ENCODE data around the gene CPLANE1.
"Not testable (repeated sequence)": the region's sequence is repeated elsewhere in the genome, so short reads cannot be mapped to it uniquely, and the experiment has no call there.

Gene CPLANE1

DNA sequence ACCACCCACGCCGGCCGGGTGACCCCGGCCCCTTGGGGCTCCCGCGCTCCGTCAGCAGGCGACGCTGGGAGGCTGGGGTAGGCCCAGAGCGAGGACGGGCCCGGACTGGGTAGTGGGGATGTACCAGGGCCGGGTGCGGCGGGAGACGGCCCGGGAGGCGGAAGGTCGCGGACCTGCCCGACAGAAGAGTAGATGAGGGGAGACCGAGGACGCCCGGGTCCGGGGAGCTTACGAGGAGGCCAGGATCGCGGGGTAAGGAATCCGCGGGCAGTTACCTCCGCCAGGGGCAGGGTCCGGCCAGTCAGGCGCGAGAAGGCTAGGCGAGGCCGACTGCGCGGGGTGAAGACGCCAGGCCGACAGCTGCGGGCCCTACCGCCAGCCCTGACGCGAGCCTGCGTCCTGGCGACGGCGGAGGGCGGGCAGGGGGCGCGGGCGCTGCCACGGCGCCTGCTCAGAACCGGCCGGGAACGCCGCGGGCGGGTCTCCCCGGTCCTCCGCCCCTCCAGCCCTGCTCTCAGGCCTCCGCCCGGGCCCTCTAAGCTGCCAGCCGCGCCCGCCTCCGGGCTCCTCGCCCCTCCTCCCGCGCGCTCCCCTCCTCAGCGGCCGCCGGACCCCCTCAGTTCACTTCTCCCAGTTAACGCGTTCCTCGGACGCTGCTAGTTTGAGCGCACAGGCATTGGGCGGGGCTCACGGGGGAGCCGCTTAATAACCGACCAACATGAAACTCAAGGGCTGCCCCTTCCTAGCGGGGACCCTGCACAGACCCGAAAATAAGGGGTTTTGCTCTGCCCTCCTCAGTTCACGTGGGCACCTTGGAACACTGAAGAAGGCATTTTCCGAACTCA, at the start of gene CPLANE1:
Gene CPLANE1, minus strand, starts transcription at position 407 of the 845 bp plus-strand sequence. CDS start 1,678 bp downstream, outside the sequence.
- peak within 1 kb of the TSS; percentile 93 for H3K27ac ChIP-seq (ENCODE audit: low read depth, low read length)
- peak within 1 kb of the TSS; percentile 86 for H3K9ac ChIP-seq (ENCODE audit: low read length)
- no peaks in the 10 kb centered on the region for H3K27me3 ChIP-seq (ENCODE audit: control insufficient read depth, insufficient read depth, low read length)
- H3K4me1 ChIP-seq (ENCODE audit: control insufficient read depth, insufficient read depth, low read length), result peaks cover 10% of the 10 kb centered on the region
- H3K4me3 ChIP-seq (ENCODE audit: low read length), result peak within 1 kb of the TSS; percentile 89
- no peaks in the 10 kb centered on the region for H3K36me3 ChIP-seq (ENCODE audit: control insufficient read depth, insufficient read depth, low read length)

DNA sequence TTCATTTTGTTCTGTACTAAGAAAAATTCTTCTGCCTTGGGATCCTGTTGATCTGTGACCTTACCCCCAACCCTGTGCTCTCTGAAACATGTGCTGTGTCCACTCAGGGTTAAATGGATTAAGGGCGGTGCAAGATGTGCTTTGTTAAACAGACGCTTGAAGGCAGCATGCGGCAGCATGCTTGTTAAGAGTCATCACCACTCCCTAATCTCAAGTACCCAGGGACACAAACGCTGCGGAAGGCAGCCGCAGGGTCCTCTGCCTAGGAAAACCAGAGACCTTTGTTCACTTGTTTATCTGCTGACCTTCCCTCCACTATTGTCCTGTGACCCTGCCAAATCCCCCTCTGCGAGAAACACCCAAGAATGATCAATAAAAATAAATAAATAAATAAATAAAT, 47.1 kb upstream of the CPLANE1 start:
- not testable (repeated sequence) for H3K27me3 ChIP-seq (ENCODE audit: control insufficient read depth, insufficient read depth, low read length); H3K4me1 ChIP-seq (ENCODE audit: control insufficient read depth, insufficient read depth, low read length); H3K4me3 ChIP-seq (ENCODE audit: low read length); H3K27ac ChIP-seq (ENCODE audit: low read depth, low read length); H3K9ac ChIP-seq (ENCODE audit: low read length)
- peaks cover 16% of the 10 kb centered on the region for H3K36me3 ChIP-seq (ENCODE audit: control insufficient read depth, insufficient read depth, low read length)

DNA sequence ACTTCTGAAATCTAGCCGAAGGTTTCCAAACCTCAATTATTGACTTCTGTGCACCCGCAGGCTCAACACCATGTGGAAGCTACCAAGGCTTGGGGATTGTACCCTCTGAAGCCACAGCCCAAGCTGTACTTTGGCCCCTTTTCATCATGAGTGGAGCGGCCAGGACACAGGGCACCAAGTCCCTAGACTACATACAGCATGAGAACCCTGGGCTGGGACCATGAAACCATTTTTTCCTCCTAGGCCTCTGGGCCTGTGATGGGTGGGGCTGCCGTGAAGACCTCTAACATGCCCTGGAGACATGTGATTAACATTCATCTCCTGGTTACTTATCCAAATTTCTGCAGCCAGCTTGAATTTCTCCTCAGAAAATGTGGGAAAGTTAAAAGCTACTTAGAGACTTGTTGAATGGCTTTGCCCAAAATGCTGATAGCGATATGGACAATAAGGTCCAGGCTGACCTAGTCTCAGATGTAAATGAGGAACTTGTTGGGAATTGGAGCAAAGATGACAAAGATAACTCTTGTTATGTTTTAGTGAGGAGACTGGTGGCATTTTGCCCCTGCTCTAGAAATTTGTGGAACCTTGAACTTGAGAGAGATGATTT, 34.1 kb upstream of the CPLANE1 start:
- Histone ChIP-seq H3K36me3 (ENCODE audit: control insufficient read depth, insufficient read depth, low read length) (no peaks in the 10 kb centered on the region), H3K4me1 (ENCODE audit: control insufficient read depth, insufficient read depth, low read length) (no peaks in the 10 kb centered on the region), H3K27me3 (ENCODE audit: control insufficient read depth, insufficient read depth, low read length) (no peaks in the 10 kb centered on the region), H3K9ac (ENCODE audit: low read length) (no peak overlapping the region), H3K4me3 (ENCODE audit: low read length) (no peak overlapping the region), H3K27ac (ENCODE audit: low read depth, low read length) (no peak overlapping the region)

DNA sequence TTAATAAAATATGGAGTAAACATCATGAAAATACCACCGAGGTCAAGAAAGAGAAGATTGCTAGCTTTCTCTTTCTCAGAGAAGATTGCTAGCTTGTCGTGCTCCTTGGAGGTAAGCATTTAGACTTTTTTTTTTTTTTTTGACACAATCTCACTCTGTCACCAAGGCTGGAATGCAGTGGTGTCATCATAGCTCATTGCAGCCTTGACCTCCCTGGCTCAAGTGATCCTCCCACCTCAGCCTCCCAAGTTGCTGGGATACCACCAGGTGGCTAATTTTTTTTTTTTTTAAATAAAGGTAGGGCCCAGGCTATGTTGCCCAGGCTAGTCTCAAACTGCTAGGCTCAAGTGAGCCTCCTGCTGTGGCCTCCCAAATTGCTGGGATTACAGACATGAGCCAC, 26.3 kb upstream of the CPLANE1 start:
- Histone ChIP-seq H3K9ac (ENCODE audit: low read length) (no peak overlapping the region), H3K4me3 (ENCODE audit: low read length) (no peak overlapping the region), H3K27ac (ENCODE audit: low read depth, low read length) (no peak overlapping the region), H3K4me1 (ENCODE audit: control insufficient read depth, insufficient read depth, low read length) (no peaks in the 10 kb centered on the region), H3K27me3 (ENCODE audit: control insufficient read depth, insufficient read depth, low read length) (no peaks in the 10 kb centered on the region), H3K36me3 (ENCODE audit: control insufficient read depth, insufficient read depth, low read length) (no peaks in the 10 kb centered on the region)

DNA sequence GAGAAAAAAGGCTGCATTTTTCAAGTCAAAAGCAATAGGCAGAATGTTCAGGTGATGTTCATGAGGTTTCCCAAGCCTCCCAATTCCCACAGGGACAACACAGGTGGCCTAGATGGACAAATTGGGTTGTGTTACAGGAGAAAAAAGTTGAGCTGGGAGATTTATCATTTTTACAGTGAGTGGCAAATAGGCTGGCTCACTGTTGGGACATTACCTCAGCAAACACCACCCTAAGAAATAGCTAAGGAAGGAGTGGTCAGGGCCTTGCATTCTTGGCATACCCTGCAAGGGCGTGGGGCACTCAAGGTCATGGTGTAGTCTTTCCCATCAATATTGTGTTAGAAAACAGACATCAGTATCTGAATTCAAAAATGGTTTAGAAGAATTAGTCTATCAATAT, 23.3 kb upstream of the CPLANE1 start:
- Histone ChIP-seq H3K27ac (ENCODE audit: low read depth, low read length) (no peak overlapping the region), H3K9ac (ENCODE audit: low read length) (no peak overlapping the region), H3K36me3 (ENCODE audit: control insufficient read depth, insufficient read depth, low read length) (no peaks in the 10 kb centered on the region), H3K4me3 (ENCODE audit: low read length) (no peak overlapping the region), H3K27me3 (ENCODE audit: control insufficient read depth, insufficient read depth, low read length) (no peaks in the 10 kb centered on the region), H3K4me1 (ENCODE audit: control insufficient read depth, insufficient read depth, low read length) (no peaks in the 10 kb centered on the region)

DNA sequence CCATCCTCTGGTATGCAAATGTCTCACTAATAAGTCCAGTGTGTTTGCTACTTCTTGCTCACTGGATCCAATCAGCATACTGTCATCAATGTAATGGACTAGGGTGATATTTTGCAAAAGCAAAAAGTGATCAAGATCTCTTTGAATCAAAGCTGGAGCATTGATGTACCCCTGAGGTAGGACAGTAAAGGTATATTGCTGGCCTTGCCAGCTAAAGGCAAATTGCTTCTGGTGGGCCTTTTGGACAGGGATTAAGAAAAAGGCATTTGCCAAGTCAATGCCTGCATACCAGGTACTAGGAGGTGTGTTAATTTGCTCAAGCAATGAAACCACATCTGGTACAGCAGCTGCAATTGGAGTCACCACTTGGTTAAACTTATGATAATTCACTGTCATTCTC, 18.9 kb upstream of the CPLANE1 start:
- H3K9ac ChIP-seq (ENCODE audit: low read length); H3K27me3 ChIP-seq (ENCODE audit: control insufficient read depth, insufficient read depth, low read length); H3K4me1 ChIP-seq (ENCODE audit: control insufficient read depth, insufficient read depth, low read length); H3K4me3 ChIP-seq (ENCODE audit: low read length); H3K27ac ChIP-seq (ENCODE audit: low read depth, low read length); H3K36me3 ChIP-seq (ENCODE audit: control insufficient read depth, insufficient read depth, low read length): not testable (repeated sequence)

DNA sequence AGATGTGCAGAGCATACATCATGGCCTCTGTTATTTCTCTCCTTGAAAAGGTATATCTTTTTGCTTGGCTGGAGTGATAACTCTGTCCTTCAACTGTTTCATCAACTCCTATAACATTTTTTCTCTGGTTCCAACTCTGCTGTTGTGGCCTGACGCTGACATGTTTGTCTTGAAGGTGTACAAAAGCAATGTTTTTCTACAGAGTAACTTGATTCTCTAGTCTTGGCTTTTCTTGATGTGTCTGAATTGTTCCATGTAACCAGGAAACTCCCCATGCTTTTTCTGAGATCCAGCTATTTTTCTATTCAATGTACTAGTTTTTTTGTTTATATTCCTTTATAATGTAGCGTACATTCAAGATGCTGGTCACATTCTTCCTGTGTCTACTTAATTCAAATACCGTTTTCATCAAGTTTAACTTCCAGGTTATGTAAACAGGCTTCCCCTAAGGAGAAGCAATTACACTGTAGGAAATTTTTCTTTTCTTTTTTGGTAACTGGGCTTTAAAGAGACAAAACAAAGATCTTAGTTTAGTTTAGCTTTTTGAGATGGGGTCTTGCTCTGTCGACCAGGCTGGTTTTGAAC, 6.7 kb upstream of the CPLANE1 start:
- H3K36me3 ChIP-seq (ENCODE audit: control insufficient read depth, insufficient read depth, low read length), result no peaks in the 10 kb centered on the region
- no peaks in the 10 kb centered on the region for H3K4me1 ChIP-seq (ENCODE audit: control insufficient read depth, insufficient read depth, low read length)
- no peaks in the 10 kb centered on the region for H3K27me3 ChIP-seq (ENCODE audit: control insufficient read depth, insufficient read depth, low read length)
- H3K27ac ChIP-seq (ENCODE audit: low read depth, low read length), result no peak overlapping the region
- no peak overlapping the region for H3K4me3 ChIP-seq (ENCODE audit: low read length)
- H3K9ac ChIP-seq (ENCODE audit: low read length), result no peak overlapping the region

DNA sequence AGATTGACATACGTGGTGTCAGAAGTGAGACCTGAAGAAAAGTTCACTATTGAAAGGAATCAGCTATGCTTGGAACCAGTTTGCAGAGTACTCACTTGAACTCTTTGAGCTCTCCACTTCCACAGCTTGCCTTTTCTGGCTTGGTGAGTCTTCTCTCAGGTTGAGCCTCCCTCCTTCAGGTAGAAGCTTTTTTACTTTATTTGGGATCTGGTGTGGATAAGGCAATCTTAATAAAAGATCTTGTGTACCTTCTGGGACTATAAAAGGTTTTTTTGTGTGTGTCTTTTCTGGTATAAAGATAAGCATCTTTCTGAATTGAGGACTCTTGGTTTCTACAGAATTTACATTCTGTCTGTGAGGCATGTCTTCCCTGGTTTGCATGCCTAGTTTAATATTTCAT, 5.4 kb upstream of the CPLANE1 start:
- no peaks in the 10 kb centered on the region for H3K27me3 ChIP-seq (ENCODE audit: control insufficient read depth, insufficient read depth, low read length)
- no peak overlapping the region for H3K9ac ChIP-seq (ENCODE audit: low read length)
- H3K27ac ChIP-seq (ENCODE audit: low read depth, low read length), result no peak overlapping the region
- no peak overlapping the region for H3K4me3 ChIP-seq (ENCODE audit: low read length)
- no peaks in the 10 kb centered on the region for H3K36me3 ChIP-seq (ENCODE audit: control insufficient read depth, insufficient read depth, low read length)
- H3K4me1 ChIP-seq (ENCODE audit: control insufficient read depth, insufficient read depth, low read length), result no peaks in the 10 kb centered on the region

DNA sequence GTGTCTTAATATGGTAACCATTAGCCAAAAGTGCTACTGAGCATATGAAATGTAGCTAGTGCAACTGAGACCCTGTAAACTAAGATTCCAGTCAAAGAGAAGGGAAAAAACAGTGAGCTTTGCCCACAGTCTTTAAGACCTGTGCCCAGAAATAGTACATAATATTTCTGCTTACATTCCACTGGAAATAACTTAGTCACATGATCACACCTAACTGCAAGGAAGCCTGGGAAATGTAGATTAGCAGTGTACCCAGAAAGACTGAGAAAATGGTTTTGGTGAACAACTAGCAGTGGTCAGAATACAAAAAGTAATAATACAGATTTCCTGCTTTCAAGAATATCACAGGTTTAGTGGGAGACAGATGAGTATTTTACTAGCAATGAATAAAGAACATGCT, 2.5 kb upstream of the CPLANE1 start:
- Histone ChIP-seq H3K27ac (ENCODE audit: low read depth, low read length) (no peak overlapping the region), H3K4me3 (ENCODE audit: low read length) (no peak overlapping the region), H3K9ac (ENCODE audit: low read length) (no peak overlapping the region), H3K27me3 (ENCODE audit: control insufficient read depth, insufficient read depth, low read length) (no peaks in the 10 kb centered on the region), H3K36me3 (ENCODE audit: control insufficient read depth, insufficient read depth, low read length) (no peaks in the 10 kb centered on the region), H3K4me1 (ENCODE audit: control insufficient read depth, insufficient read depth, low read length) (peaks cover 10% of the 10 kb centered on the region)

DNA sequence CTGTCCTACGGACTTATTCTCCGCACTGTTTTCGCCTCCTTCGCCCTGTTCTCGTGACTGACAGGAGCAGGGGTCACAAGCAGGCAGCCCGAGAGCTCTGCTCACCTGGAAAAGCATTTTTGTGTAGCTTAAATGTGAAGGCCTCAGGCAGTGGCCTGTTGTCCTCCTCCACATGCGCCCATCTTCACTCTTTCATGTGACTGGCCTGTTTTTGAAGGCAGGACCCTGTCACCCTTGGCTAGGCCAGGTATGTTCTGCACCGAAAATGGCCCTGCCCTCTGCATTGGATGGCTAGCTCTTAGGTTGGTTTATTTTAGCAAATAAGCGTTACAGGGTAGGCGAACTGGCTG, 614 bp upstream of the CPLANE1 start:
- peak overlapping the region; percentile 93 for H3K27ac ChIP-seq (ENCODE audit: low read depth, low read length)
- H3K4me1 ChIP-seq (ENCODE audit: control insufficient read depth, insufficient read depth, low read length), result peaks cover 10% of the 10 kb centered on the region
- H3K4me3 ChIP-seq (ENCODE audit: low read length), result peak overlapping the region; percentile 89
- H3K27me3 ChIP-seq (ENCODE audit: control insufficient read depth, insufficient read depth, low read length), result no peaks in the 10 kb centered on the region
- H3K36me3 ChIP-seq (ENCODE audit: control insufficient read depth, insufficient read depth, low read length), result no peaks in the 10 kb centered on the region
- peak overlapping the region; percentile 51 for H3K9ac ChIP-seq (ENCODE audit: low read length)

DNA sequence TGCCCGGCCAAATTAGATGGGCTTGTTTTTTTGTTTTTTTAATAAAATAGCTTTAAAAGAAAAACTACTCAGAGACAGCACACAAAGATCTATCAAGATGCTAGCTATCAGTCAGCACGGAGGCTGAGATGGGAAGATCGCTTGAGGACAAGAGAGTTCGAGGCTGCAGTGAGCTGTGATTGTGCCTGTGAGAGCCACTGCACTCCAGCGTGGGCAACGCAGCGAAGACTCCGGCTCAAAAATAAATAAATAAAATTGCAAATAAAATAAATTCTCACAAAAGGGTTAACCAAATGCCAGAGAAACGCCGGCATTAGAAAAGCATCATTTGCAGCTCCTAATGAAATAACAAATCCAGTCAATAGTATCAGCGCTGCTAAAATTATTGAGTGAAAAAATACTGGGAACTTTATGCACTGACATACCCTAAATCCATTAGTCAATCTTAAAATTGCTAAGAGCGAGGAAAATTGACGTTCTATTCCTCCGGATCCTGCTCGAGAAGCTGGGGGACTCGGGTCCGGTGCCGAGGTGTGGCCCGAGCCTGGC, 681 bp downstream of the CPLANE1 start:
- Histone ChIP-seq H3K27ac (ENCODE audit: low read depth, low read length) (peak overlapping the region; percentile 93), H3K27me3 (ENCODE audit: control insufficient read depth, insufficient read depth, low read length) (no peaks in the 10 kb centered on the region), H3K36me3 (ENCODE audit: control insufficient read depth, insufficient read depth, low read length) (no peaks in the 10 kb centered on the region), H3K4me1 (ENCODE audit: control insufficient read depth, insufficient read depth, low read length) (peaks cover 10% of the 10 kb centered on the region), H3K4me3 (ENCODE audit: low read length) (peak overlapping the region; percentile 89), H3K9ac (ENCODE audit: low read length) (peak overlapping the region; percentile 86)

DNA sequence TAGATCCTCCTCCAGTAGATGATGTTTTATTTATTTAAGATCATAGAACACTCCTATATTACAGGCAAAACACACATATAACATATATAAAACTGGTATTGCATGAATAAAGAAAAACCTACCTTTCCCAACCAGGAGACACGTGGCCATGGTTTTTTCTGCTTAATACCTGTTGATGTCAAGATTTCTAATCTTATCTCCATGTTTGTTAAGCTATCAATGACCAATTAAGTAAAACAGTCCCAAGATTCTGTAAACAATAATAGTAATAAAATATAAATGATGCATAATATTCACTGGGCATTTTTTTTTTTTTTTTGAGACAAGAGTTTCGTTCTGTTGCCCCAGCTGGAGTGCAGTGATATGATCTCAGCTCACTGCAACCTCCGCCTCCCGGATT, 1.7 kb downstream of the CPLANE1 start:
- Histone ChIP-seq H3K9ac (ENCODE audit: low read length) (no peak overlapping the region), H3K36me3 (ENCODE audit: control insufficient read depth, insufficient read depth, low read length) (no peaks in the 10 kb centered on the region), H3K4me3 (ENCODE audit: low read length) (no peak overlapping the region), H3K27ac (ENCODE audit: low read depth, low read length) (no peak overlapping the region), H3K4me1 (ENCODE audit: control insufficient read depth, insufficient read depth, low read length) (peaks cover 10% of the 10 kb centered on the region), H3K27me3 (ENCODE audit: control insufficient read depth, insufficient read depth, low read length) (no peaks in the 10 kb centered on the region)

Measured in rectal smooth muscle tissue (tissue), 1 donor.